Heart left ventricle (tissue), 16 donors: ENCODE results near the gene GNGT2. TPM values are rescaled to one million over a fixed set of nuclear protein-coding genes. Genes with fewer than 3 reads are reported as not detected.

ENCODE experiments used
- ATAC-seq, 4 donors: fragments of 200-7000 bp; cut with Tn5 transposase; one replicate each; pipeline ENCODE4 v1.9.1; 2020 to 2022; ENCODE audit warnings: moderate library complexity in 4 of 4, mild to moderate bottlenecking in 3 of 4, moderate number of reproducible peaks in 1 of 4
- DNase-seq, 5 donors: peaks; one replicate each; pipeline ENCODE4 v3.0.0-alpha.2; 2020
- H3K27ac ChIP-seq, 12 donors: fragments of 200-600 bp; sonication (generic) in 4 of 12; one replicate each; pipeline versions ENCODE4 v1.5.0 to v1.8.0; 2016 to 2022; ENCODE audit warnings: mild to moderate bottlenecking in 2 of 12
- H3K27me3 ChIP-seq, 9 donors: fragments of 200-600 bp; sonication (generic) in 2 of 9; one replicate each; pipeline versions ENCODE4 v1.5.1 to v1.8.0; 2016 to 2022; ENCODE audit warnings: mild to moderate bottlenecking in 3 of 9
- H3K36me3 ChIP-seq, 9 donors: fragments of 200-600 bp; sonication (generic) in 2 of 9; one replicate each; pipeline versions ENCODE4 v1.5.0 to v1.8.0; 2018 to 2022; ENCODE audit warnings: mild to moderate bottlenecking in 2 of 9
- H3K4me1 ChIP-seq, 12 donors: fragments of 200-600 bp; sonication (generic) in 4 of 12; one replicate each; pipeline versions ENCODE4 v1.5.0 to v1.8.0; 2016 to 2022; ENCODE audit warnings: mild to moderate bottlenecking in 3 of 12
- H3K4me3 ChIP-seq, 12 donors: fragments of 200-600 bp; sonication (generic) in 4 of 12; one replicate each; pipeline versions ENCODE4 v1.5.0 to v1.8.0; 2017 to 2022; ENCODE audit warnings: mild to moderate bottlenecking in 9 of 12, moderate library complexity in 4 of 12
- H3K9me3 ChIP-seq, 12 donors: fragments of 200-600 bp; sonication (generic) in 4 of 12; one replicate each; pipeline versions ENCODE4 v1.5.0 to v1.8.0; 2016 to 2022; ENCODE audit warnings: mild to moderate bottlenecking in 1 of 12
- CTCF ChIP-seq, 12 donors: fragments of 200-600 bp; sonication (generic) in 4 of 12; IDR thresholded peaks; one replicate each; pipeline versions ENCODE4 v1.5.0 to v1.8.0; 2018 to 2022; ENCODE audit warnings: antibody characterized with exemption in 12 of 12, mild to moderate bottlenecking in 5 of 12
- POLR2A ChIP-seq, 2 donors: fragments of 450-650 bp; IDR thresholded peaks; one replicate each; pipeline ENCODE4 v1.6.1; 2017; ENCODE audit warnings: antibody characterized with exemption in 2 of 2, mild to moderate bottlenecking in 2 of 2, moderate library complexity in 2 of 2
- WGBS, 4 donors: extraction: QIAGEN DNeasy Blood & Tissue Kit in 2 of 4; methylation state at CpG; one replicate each; pipeline versions ENCODE4 v1.1.5 to v1.1.7; 2013 to 2018; 5-methylcytosine and 5-hydroxymethylcytosine counted together
- intact Hi-C, 10 donors: fragments of 100-400 bp; cut with DNase I; formaldehyde crosslinking; loops; one replicate each; pipeline versions ENCODE4 v1.11.1 to v1.14.2; 2022
- polyA plus RNA-seq, 2 donors: library from polyadenylated mRNA; stranded (reverse); fragments of 200-250 nt; gene quantifications; one replicate each; pipeline ENCODE4 v1.2.3, GENCODE V29; 2013
- total RNA-seq, 9 donors: library from RNA; depleted of rRNA in 2 of 9; stranded (reverse); fragments of >200 nt in 2 of 9; fragmentation: NEBNext Ultra II Directional in 3 of 9; extraction: Animal tissue kit (Norgen Biotek cat#: 25700) in 3 of 9; gene quantifications; one replicate each; pipeline versions ENCODE4 v1.1.0 to v1.2.4, GENCODE V29; 2016 to 2023
- donor health status: ischemic (EF 13 %, LVEDD 7.1; RV severe dilation, severe dysfunction).
- donor health status: healthy with polysubstance abuse.
- donor health status: DM: no; HTN: yes; CAD: no.
- donor health status: DM: no; HTN: no; CAD: no.
- donor health status: ischemic (EF 25% LVEDD 6.9; RV normal size, moderate dysfunction).
- donor health status: ischemic (EF 25% LVEDD 5.7; RV mildly dilated, moderate dysfunction).
- donor health status: healthy.
- donor health status: DM: yes; HTN: yes; CAD: no.
- donor health status: ischemic (EF 35%, LVEDD 5.7; RV mildly dilated, moderate dysfunction).
- donor health status: nonischemic (EF 11% LVEDD 7.7; RV severe dilation, severe dysfunction).
- donor health status: DM: yes; HTN: yes; CAD: no.
- donor health status: PGD.
- donor health status: ischemic (EF 29% LVEDD 5.4; RV normal size, mild dysfunction).
- donor health status: nonischemic (EF 23%, LVEDD 6.1; RV moderate dilation, normal function).

The GNGT2 gene
- total and polyA plus RNA-seq, 11 donors = 0.76 to 4.9 (median 1.5) TPM

- WGBS, 4 donors = 1 to 5% (median 3%) methylated on average over 18 to 31 of the region's 31 CpGs
- DNase-seq (peak; percentile 46 to 81 (median 63)), ATAC-seq (peak; percentile 42 to 57 (median 48))
- Histone ChIP-seq H3K9me3 (no peaks in the 10 kb centered on the region), H3K36me3 (peaks cover 0 to 14% (median 0%) of the 10 kb centered on the region in 9 donors), H3K27me3 (peaks cover 11 to 65% (median 32%) of the 10 kb centered on the region in 9 donors), H3K27ac (no peak overlapping the region), H3K4me1 (peaks cover 0 to 52% (median 21%) of the 10 kb centered on the region in 12 donors), H3K4me3 (peak overlapping the region in 11 of 12 donors; percentile 5 to 48 (median 28))
- TF ChIP-seq POLR2A (IDR thresholded peaks at IDR 0.05) = no peak
- TF ChIP-seq CTCF (IDR thresholded peaks at IDR 0.05) = peak; percentile 66 to 80 (median 77)
- intact Hi-C loops = loop anchor here in 3 of 10 donors (2.0 to 10.0 kb wide), 4 partner anchors 49 to 171 kb away; no protein-coding TSS in a partner anchor
These were observed 13.3 kb upstream of the GNGT2 start for GRCh38 chr17:49223517-49224197.

GRCh38 chr17:49223168-49223516, 12.8 kb upstream of the GNGT2 start:
- peaks cover 0 to 56% (median 23%) of the 10 kb centered on the region in 12 donors for H3K4me1 ChIP-seq
- no peak for ATAC-seq
- intact Hi-C loops = loop anchor here in 3 of 10 donors (2.0 to 10.0 kb wide), 4 partner anchors 48 to 172 kb away; no protein-coding TSS in a partner anchor
- no peak overlapping the region for H3K4me3 ChIP-seq
- no peak for DNase-seq
- peaks cover 0 to 14% (median 0%) of the 10 kb centered on the region in 9 donors for H3K36me3 ChIP-seq
- peaks cover 11 to 68% (median 32%) of the 10 kb centered on the region in 9 donors for H3K27me3 ChIP-seq
- no peaks in the 10 kb centered on the region for H3K9me3 ChIP-seq
- TF ChIP-seq POLR2A (IDR thresholded peaks at IDR 0.05) (no peak), CTCF (IDR thresholded peaks at IDR 0.05) (no peak)
- 26 to 36% (median 30%) methylated on average over 9 of the region's 9 CpGs for WGBS, 4 donors
- no peak overlapping the region for H3K27ac ChIP-seq

- no peak overlapping the region for H3K4me3 ChIP-seq
- H3K9me3 ChIP-seq = no peaks in the 10 kb centered on the region
- H3K27ac ChIP-seq = peak overlapping the region in 1 of 12 donors; percentile 91
- intact Hi-C loops = loop anchor here in 2 of 10 donors (10.0 kb wide), 3 partner anchors 45 to 175 kb away; no protein-coding TSS in a partner anchor
- DNase-seq = no peak
- H3K36me3 ChIP-seq = peaks cover 0 to 14% (median 0%) of the 10 kb centered on the region in 9 donors
- H3K4me1 ChIP-seq = peaks cover 5 to 77% (median 39%) of the 10 kb centered on the region in 12 donors
- ATAC-seq = no peak
- no peak for TF ChIP-seq POLR2A (IDR thresholded peaks at IDR 0.05)
- no peak for TF ChIP-seq CTCF (IDR thresholded peaks at IDR 0.05)
- WGBS, 4 donors = 72 to 85% (median 75%) methylated on average over 15 of the region's 15 CpGs
- peaks cover 5 to 61% (median 26%) of the 10 kb centered on the region in 9 donors for H3K27me3 ChIP-seq
These were observed 9.6 kb upstream of the GNGT2 start for GRCh38 chr17:49219987-49220386.
